ENCODE results near the gene SIGLEC9. TPM values are rescaled to one million over a fixed set of nuclear protein-coding genes. Genes with fewer than 3 reads are reported as not detected.

The SIGLEC9 gene
- total and polyA plus RNA-seq, 2 donors (not counting 1 experiment from before 2014, with no cell fraction given), result 0.72 TPM; not detected in 1

DNA sequence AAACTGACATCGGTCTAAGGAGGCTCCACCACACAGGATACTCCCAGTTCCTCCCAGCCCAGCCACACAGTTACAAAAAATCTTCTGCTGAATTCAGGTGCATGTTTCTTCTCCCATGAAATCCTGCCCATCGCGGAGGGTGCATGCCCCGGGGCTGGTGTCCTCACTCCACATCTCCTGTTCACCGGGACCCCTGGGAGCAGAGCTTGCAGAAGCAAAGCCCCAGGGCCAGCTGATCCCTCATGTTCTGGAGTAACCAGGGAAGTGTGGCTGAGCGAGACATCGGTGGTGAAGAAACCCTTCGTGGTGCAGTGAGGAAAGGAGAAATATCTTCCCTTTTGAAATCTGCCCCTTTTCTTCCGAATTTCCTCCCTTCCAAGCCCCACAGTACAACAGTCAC, 904 bp upstream of the SIGLEC9 start:
- 75% methylated on average over 7 of the region's 9 CpGs for WGBS (ENCODE audit: insufficient coverage)
- H3K27ac Mint-ChIP-seq, result no peak overlapping the region
- Histone ChIP-seq H4K20me1 (ENCODE audit: control insufficient read depth, insufficient read depth, low read length, poor library complexity, severe bottlenecking) (no peaks in the 10 kb centered on the region), H3K36me3 (replicated peaks in 1 of 2; ENCODE audit: control extremely low read depth in 1 of 2, control insufficient read depth in 1 of 2, extremely low read depth in 1 of 2, insufficient read depth in 2 of 2, low read length in 1 of 2) (no peaks in the 10 kb centered on the region), H3K4me1 (ENCODE audit: control insufficient read depth in 2 of 2, insufficient read depth in 2 of 2, low read length in 2 of 2) (peaks cover 8 to 14% of the 10 kb centered on the region in 2 donors), H3K4me2 (replicated peaks; ENCODE audit: low read depth, low read length, poor library complexity, severe bottlenecking) (peak overlapping the region; percentile 26), H3K27me3 (replicated peaks in 1 of 4; ENCODE audit: control extremely low read depth in 1 of 4, control insufficient read depth in 3 of 4, insufficient read depth in 4 of 4, low read length in 3 of 4) (peaks cover 0 to 10% (median 0%) of the 10 kb centered on the region in 4 experiments), H3K9ac (ENCODE audit: low read length) (no peak overlapping the region), H3K9me3 (ENCODE audit: control extremely low read depth in 1 of 3, control insufficient read depth in 2 of 3, insufficient read depth in 1 of 3, low read length in 2 of 3) (no peaks in the 10 kb centered on the region), H3K79me2 (ENCODE audit: control insufficient read depth, insufficient read depth, low read length) (no peaks in the 10 kb centered on the region), H3K4me3 (ENCODE audit: control extremely low read depth in 1 of 5, extremely low read depth in 1 of 5, insufficient read depth in 1 of 5, low read depth in 2 of 5, low read length in 4 of 5) (no peak overlapping the region), H2AFZ (ENCODE audit: insufficient read depth, low read depth, low read length, poor library complexity, severe bottlenecking) (peak overlapping the region; percentile 69), H3K27ac (ENCODE audit: low read length in 2 of 2) (no peak overlapping the region)
- ChIA-PET POLR2A (no interaction called here), CTCF (interaction anchor here (1.6 kb wide), 1 partner anchor 39 kb away, joined by 3 read pairs; no protein-coding TSS in a partner anchor)
- no peak for TF ChIP-seq EZH2 (IDR thresholded peaks at IDR 0.05; ENCODE audit: borderline replicate concordance, insufficient read depth, low read depth, low read length, poor library complexity, severe bottlenecking)
- peaks cover 26% of the 10 kb centered on the region for H3K27me3 Mint-ChIP-seq
- no peaks in the 10 kb centered on the region for H3K9me3 Mint-ChIP-seq (ENCODE audit: insufficient read depth)
- no peak overlapping the region for H3K4me3 Mint-ChIP-seq
- no peak for ATAC-seq (ENCODE audit: low read depth)
- peaks cover 10% of the 10 kb centered on the region for H3K4me1 Mint-ChIP-seq
- DNase-seq, result no peak
- intact Hi-C loops (cut with micrococcal nuclease), result no loop called here

DNA sequence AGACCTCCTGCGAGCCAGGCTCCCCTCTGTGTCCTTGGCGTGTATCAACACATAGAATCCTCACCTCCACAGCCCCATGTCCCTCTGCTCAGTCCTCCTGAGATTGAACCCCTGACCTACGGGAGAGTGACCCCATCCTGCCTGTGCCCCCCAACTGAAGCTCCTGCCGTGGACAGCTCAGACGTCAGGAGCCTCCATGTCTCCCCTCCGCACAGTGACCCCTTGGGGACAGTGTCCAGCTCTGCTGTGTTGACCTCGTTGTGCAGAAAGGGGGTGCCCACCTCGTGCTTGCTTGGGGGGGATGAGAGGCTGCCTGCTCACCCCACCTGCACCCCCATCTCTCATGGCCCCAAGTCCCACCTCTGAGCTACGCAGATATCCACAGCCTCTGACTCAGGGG, 490 bp upstream of the SIGLEC9 start:
- no peak overlapping the region for H3K4me3 Mint-ChIP-seq
- TF ChIP-seq, protein P1, sequence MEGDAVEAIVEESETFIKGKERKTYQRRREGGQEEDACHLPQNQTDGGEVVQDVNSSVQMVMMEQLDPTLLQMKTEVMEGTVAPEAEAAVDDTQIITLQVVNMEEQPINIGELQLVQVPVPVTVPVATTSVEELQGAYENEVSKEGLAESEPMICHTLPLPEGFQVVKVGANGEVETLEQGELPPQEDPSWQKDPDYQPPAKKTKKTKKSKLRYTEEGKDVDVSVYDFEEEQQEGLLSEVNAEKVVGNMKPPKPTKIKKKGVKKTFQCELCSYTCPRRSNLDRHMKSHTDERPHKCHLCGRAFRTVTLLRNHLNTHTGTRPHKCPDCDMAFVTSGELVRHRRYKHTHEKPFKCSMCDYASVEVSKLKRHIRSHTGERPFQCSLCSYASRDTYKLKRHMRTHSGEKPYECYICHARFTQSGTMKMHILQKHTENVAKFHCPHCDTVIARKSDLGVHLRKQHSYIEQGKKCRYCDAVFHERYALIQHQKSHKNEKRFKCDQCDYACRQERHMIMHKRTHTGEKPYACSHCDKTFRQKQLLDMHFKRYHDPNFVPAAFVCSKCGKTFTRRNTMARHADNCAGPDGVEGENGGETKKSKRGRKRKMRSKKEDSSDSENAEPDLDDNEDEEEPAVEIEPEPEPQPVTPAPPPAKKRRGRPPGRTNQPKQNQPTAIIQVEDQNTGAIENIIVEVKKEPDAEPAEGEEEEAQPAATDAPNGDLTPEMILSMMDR (IDR thresholded peaks at IDR 0.05), result no peak
- TF ChIP-seq EZH2 (IDR thresholded peaks at IDR 0.05; ENCODE audit: borderline replicate concordance, insufficient read depth, low read depth, low read length, poor library complexity, severe bottlenecking), result no peak
- no peak overlapping the region for H3K4me3 ChIP-seq (ENCODE audit: control extremely low read depth in 1 of 5, extremely low read depth in 1 of 5, insufficient read depth in 1 of 5, low read depth in 2 of 5, low read length in 4 of 5)
- no peaks in the 10 kb centered on the region for H3K9me3 ChIP-seq (ENCODE audit: control extremely low read depth in 1 of 3, control insufficient read depth in 2 of 3, insufficient read depth in 1 of 3, low read length in 2 of 3)
- H3K4me1 Mint-ChIP-seq, result peaks cover 10% of the 10 kb centered on the region
- H2AFZ ChIP-seq (ENCODE audit: insufficient read depth, low read depth, low read length, poor library complexity, severe bottlenecking), result no peak overlapping the region
- H3K27me3 ChIP-seq (replicated peaks in 1 of 4; ENCODE audit: control extremely low read depth in 1 of 4, control insufficient read depth in 3 of 4, insufficient read depth in 4 of 4, low read length in 3 of 4), result peaks cover 0 to 10% (median 0%) of the 10 kb centered on the region in 4 experiments
- WGBS (ENCODE audit: insufficient coverage), result 91% methylated on average over 9 of the region's 9 CpGs
- no peak overlapping the region for H3K9ac ChIP-seq (ENCODE audit: low read length)
- ATAC-seq (ENCODE audit: low read depth), result no peak
- no peaks in the 10 kb centered on the region for H3K79me2 ChIP-seq (ENCODE audit: control insufficient read depth, insufficient read depth, low read length)
- H3K27ac Mint-ChIP-seq, result no peak overlapping the region
- no peak for DNase-seq
- H3K9me3 Mint-ChIP-seq (ENCODE audit: insufficient read depth), result no peaks in the 10 kb centered on the region
- no peak overlapping the region for H3K4me2 ChIP-seq (replicated peaks; ENCODE audit: low read depth, low read length, poor library complexity, severe bottlenecking)
- intact Hi-C loops (cut with micrococcal nuclease), result no loop called here
- no peaks in the 10 kb centered on the region for H4K20me1 ChIP-seq (ENCODE audit: control insufficient read depth, insufficient read depth, low read length, poor library complexity, severe bottlenecking)
- no peaks in the 10 kb centered on the region for H3K36me3 ChIP-seq (replicated peaks in 1 of 2; ENCODE audit: control extremely low read depth in 1 of 2, control insufficient read depth in 1 of 2, extremely low read depth in 1 of 2, insufficient read depth in 2 of 2, low read length in 1 of 2)
- H3K4me1 ChIP-seq (ENCODE audit: control insufficient read depth in 2 of 2, insufficient read depth in 2 of 2, low read length in 2 of 2), result peaks cover 8 to 14% of the 10 kb centered on the region in 2 donors
- ChIA-PET POLR2A (no interaction called here), CTCF (interaction anchor here (1.6 kb wide), 1 partner anchor 38 kb away, joined by 3 read pairs; no protein-coding TSS in a partner anchor)
- peaks cover 22% of the 10 kb centered on the region for H3K27me3 Mint-ChIP-seq
- H3K27ac ChIP-seq (ENCODE audit: low read length in 2 of 2), result no peak overlapping the region
